HCT116 (cell line): ENCODE measurements around the gene ARIH2. TPM values are rescaled to one million over a fixed set of nuclear protein-coding genes. Genes with fewer than 3 reads are reported as not detected.

Experiments used
- ATAC-seq: fragments of 200-7000 bp; cut with Tn5 transposase; 2 replicates; pipeline ENCODE4 v1.9.1; 2020; ENCODE audit warnings: mild to moderate bottlenecking, moderate library complexity
- BruUV-seq: library from RNA; stranded (reverse); fragments of 400-500 nt; replicated peaks from 2 replicates; lab custom pipeline; 2021; lab: Mats Ljungman, UMichigan
- CTCF ChIA-PET: fragments of 300-600 bp; sonication (Branson Sonifier 250); formaldehyde crosslinking; loops from one replicate; lab custom pipeline; 2021; ENCODE audit warnings: antibody characterized with exemption; lab: Charles Lee
- POLR2A ChIA-PET: fragments of 300-600, 350-600 bp; sonication (Branson Sonifier 250); formaldehyde crosslinking; loops from one replicate; lab custom pipeline; 2021; ENCODE audit warnings: antibody characterized with exemption; lab: Charles Lee
- RAD21 ChIA-PET, 2 experiments: fragments of 300-600 bp; sonication (Branson Sonifier 250); formaldehyde crosslinking; loops; one replicate each; lab custom pipeline; 2023; ENCODE audit warnings: low total read pairs in 2 of 2; ENCODE audit not compliant: uncharacterized antibody in 2 of 2, unreplicated experiment in 2 of 2, low non-redundant PET in 1 of 2; lab: Charles Lee
- DNase-seq: peaks from one replicate; pipeline ENCODE4 v3.0.0-alpha.2; 2010; ENCODE audit warnings: low read depth, low spot score
- H2AFZ ChIP-seq: fragments of 200-600 bp; shearing (Covaris generic), sonication (generic); 2 replicates; pipeline ENCODE4 v1.6.1; 2017; ENCODE audit warnings: low read depth, mixed run types, mixed read lengths, antibody characterized with exemption, low read length; ENCODE audit not compliant: poor library complexity, severe bottlenecking
- H3K27ac ChIP-seq: 2 replicates; pipeline ENCODE4 v1.5.1; 2012; ENCODE audit warnings: low read depth, low read length
- H3K27me3 ChIP-seq: fragments of 200-600 bp; sonication (generic); 2 replicates; pipeline ENCODE4 v1.6.1; 2016; ENCODE audit warnings: mixed run types, low read length, mixed read lengths; ENCODE audit not compliant: insufficient read depth
- H3K36me3 ChIP-seq, 2 experiments: fragments of 200-500 bp in 1 of 2; fragments of 200-600 bp in 1 of 2; sonication (Bioruptor generic) in 1 of 2; sonication (generic) in 1 of 2; 2 replicates each; pipeline versions ENCODE4 v1.5.1 to v1.6.1; 2014 to 2016; ENCODE audit warnings: low read length in 2 of 2, inconsistent platforms in 1 of 2, mixed read lengths in 1 of 2, mixed run types in 1 of 2; ENCODE audit not compliant: insufficient read depth in 2 of 2, control insufficient read depth in 1 of 2
- H3K4me1 ChIP-seq, 2 experiments: fragments of 200-600 bp in 1 of 2; sonication (generic) in 1 of 2; 2 replicates each; pipeline versions ENCODE4 v1.5.1 to v1.6.1; 2012 to 2017; ENCODE audit warnings: low read length in 2 of 2, inconsistent platforms in 1 of 2, mild to moderate bottlenecking in 1 of 2, mixed read lengths in 1 of 2, mixed run types in 1 of 2, moderate library complexity in 1 of 2; ENCODE audit not compliant: insufficient read depth in 2 of 2, control insufficient read depth in 1 of 2
- H3K4me2 ChIP-seq: fragments of 200-600 bp; sonication (generic); 2 replicates; pipeline ENCODE4 v1.6.1; 2017; ENCODE audit warnings: mixed run types, low read length, mixed read lengths
- H3K4me3 ChIP-seq, 2 experiments: fragments of 200-600 bp in 1 of 2; sonication (generic) in 1 of 2; replicated peaks in 1 of 2; 2 replicates each; pipeline ENCODE4 v1.5.1; 2011 to 2016; ENCODE audit warnings: low read length in 2 of 2, control low read depth in 1 of 2, low read depth in 1 of 2, mild to moderate bottlenecking in 1 of 2, mixed read lengths in 1 of 2, mixed run types in 1 of 2
- H3K79me2 ChIP-seq: fragments of 200-600 bp; sonication (generic); 2 replicates; pipeline ENCODE4 v1.6.1; 2017; ENCODE audit warnings: mild to moderate bottlenecking, mixed run types, low read length, moderate library complexity, mixed read lengths; ENCODE audit not compliant: insufficient read depth
- H3K9ac ChIP-seq: fragments of 200-600 bp; sonication (generic); 2 replicates; pipeline ENCODE4 v1.6.1; 2016; ENCODE audit warnings: low read length, mixed read lengths
- H3K9me2 ChIP-seq: fragments of 200-600 bp; sonication (generic), shearing (Covaris generic); 2 replicates; pipeline ENCODE4 v1.6.1; 2017; ENCODE audit warnings: mixed run types, mild to moderate bottlenecking, moderate library complexity; ENCODE audit not compliant: insufficient read depth
- H3K9me3 ChIP-seq, 2 experiments: fragments of 200-500 bp in 1 of 2; fragments of 200-600 bp in 1 of 2; sonication (Bioruptor generic) in 1 of 2; sonication (generic) in 1 of 2; 2 replicates each; pipeline ENCODE4 v1.6.1; 2014 to 2017; ENCODE audit warnings: low read length in 2 of 2, mixed read lengths in 2 of 2, inconsistent platforms in 1 of 2, low read depth in 1 of 2, mild to moderate bottlenecking in 1 of 2, mixed run types in 1 of 2, moderate library complexity in 1 of 2; ENCODE audit not compliant: control insufficient read depth in 1 of 2, insufficient read depth in 1 of 2
- H4K20me1 ChIP-seq: fragments of 200-600 bp; sonication (generic), shearing (Covaris generic); 2 replicates; pipeline ENCODE4 v1.6.1; 2017; ENCODE audit warnings: mixed run types, mild to moderate bottlenecking, moderate library complexity; ENCODE audit not compliant: insufficient read depth
- CBX3 ChIP-seq: IDR thresholded peaks from 2 replicates; pipeline ENCODE4 v1.6.1; 2012; ENCODE audit warnings: low read depth
- CEBPB ChIP-seq: IDR thresholded peaks from 2 replicates; pipeline ENCODE4 v1.6.1; 2012; ENCODE audit warnings: low read depth
- CTCF ChIP-seq, 3 experiments: fragments of 200-600 bp in 1 of 3; sonication (generic) in 1 of 3; IDR thresholded peaks in 2 of 3; conservative IDR thresholded peaks in 1 of 3; 2 replicates each; pipeline ENCODE4 v1.5.1; 2012 to 2017; ENCODE audit warnings: low read depth in 2 of 3, low read length in 2 of 3, antibody characterized with exemption in 1 of 3, borderline replicate concordance in 1 of 3, control low read depth in 1 of 3, mild to moderate bottlenecking in 1 of 3, mixed read lengths in 1 of 3, mixed run types in 1 of 3, moderate library complexity in 1 of 3; ENCODE audit not compliant: insufficient read depth in 1 of 3
- EZH2phosphoT487 ChIP-seq: fragments of 200-600 bp; IDR thresholded peaks from 2 replicates; pipeline ENCODE4 v1.6.1; 2018; ENCODE audit warnings: antibody characterized with exemption, borderline replicate concordance
- FOSL1 ChIP-seq: IDR thresholded peaks from 2 replicates; pipeline ENCODE4 v1.6.1; 2012; ENCODE audit warnings: low read depth
- JUND ChIP-seq: IDR thresholded peaks from 2 replicates; pipeline ENCODE4 v1.6.1; 2012
- POLR2A ChIP-seq: IDR thresholded peaks from 2 replicates; pipeline ENCODE4 v1.7.0; 2011; ENCODE audit warnings: borderline replicate concordance; ENCODE audit not compliant: insufficient read depth, insufficient read length; ENCODE audit errors: extremely low read depth
- RAD21 ChIP-seq: IDR thresholded peaks from 2 replicates; pipeline ENCODE4 v1.6.1; 2012; ENCODE audit warnings: low read depth, mild to moderate bottlenecking
- SIN3A ChIP-seq: IDR thresholded peaks from 2 replicates; pipeline ENCODE4 v1.6.1; 2012; ENCODE audit warnings: low read depth
- SRF ChIP-seq: IDR thresholded peaks from 2 replicates; pipeline ENCODE4 v1.6.1; 2012; ENCODE audit warnings: low read depth
- TCF7L2 ChIP-seq: IDR thresholded peaks from 2 replicates; pipeline ENCODE4 v1.7.0; 2011; ENCODE audit warnings: borderline replicate concordance, inconsistent platforms; ENCODE audit not compliant: insufficient read depth, insufficient read length; ENCODE audit errors: extremely low read depth
- ZFX ChIP-seq: fragments of 450-650 bp; IDR thresholded peaks from 2 replicates; pipeline ENCODE4 v1.6.1; 2017
- ZNF274 ChIP-seq: fragments of 200-500 bp; sonication (Bioruptor generic); IDR thresholded peaks from 2 replicates; pipeline ENCODE4 v1.6.1; 2014; ENCODE audit warnings: mild to moderate bottlenecking, low read depth, low read length, inconsistent platforms
- intact Hi-C: fragments of 100-400 bp; cut with micrococcal nuclease; formaldehyde crosslinking; loops from 2 replicates; pipeline ENCODE4 v1.10.0; 2022
- total RNA-seq: library from RNA; stranded (reverse); gene quantifications from one replicate; pipeline ENCODE4 v1.2.1, GENCODE V29; 2021; ENCODE audit not compliant: unreplicated experiment

The ARIH2 gene
- total RNA-seq, 1 experiment from 2014 or later: 105 TPM

GRCh38 chr3:49009396-49009795 is 90.8 kb downstream of the ARIH2 start:
- Histone ChIP-seq H3K27ac (no peak overlapping the region), H3K27me3 (no peaks in the 10 kb centered on the region), H2AFZ (no peak overlapping the region), H3K4me2 (no peak overlapping the region), H4K20me1 (no peaks in the 10 kb centered on the region), H3K9me2 (no peaks in the 10 kb centered on the region), H3K4me1 (peaks cover 3 to 26% of the 10 kb centered on the region in 2 experiments; a peak in 3 of 4 replicates), H3K79me2 (peaks cover 66% of the 10 kb centered on the region), H3K4me3 (no peak overlapping the region), H3K9me3 (no peaks in the 10 kb centered on the region), H3K36me3 (peaks cover 7 to 20% of the 10 kb centered on the region in 2 experiments; a peak in 3 of 4 replicates), H3K9ac (no peak overlapping the region)
- CTCF ChIA-PET: interaction anchor here (3.2 kb wide), 1 partner anchor 12 kb away, joined by 27 read pairs; the partner anchor contains the start of gene NDUFAF3
- intact Hi-C loops: no loop called here
- DNase-seq (no peak), ATAC-seq (no peak)
- RAD21 ChIA-PET: no interaction called here
- no peak for TF ChIP-seq JUND
- TF ChIP-seq EZH2phosphoT487: no peak
- TF ChIP-seq TCF7L2: no peak
- no peak for TF ChIP-seq ZFX
- no peak for TF ChIP-seq CBX3
- TF ChIP-seq FOSL1: no peak
- TF ChIP-seq POLR2A: no peak
- no peak for TF ChIP-seq SRF
- no peak for TF ChIP-seq ZNF274
- TF ChIP-seq SIN3A: no peak
- TF ChIP-seq CTCF (IDR thresholded peaks at IDR 0.05 in 2 of 3, conservative IDR thresholded peaks at IDR 0.05 in 1 of 3; ENCODE audit: borderline replicate concordance in 1 of 3, insufficient read depth in 1 of 3, low read depth in 2 of 3, low read length in 2 of 3): no peak
- no peak for TF ChIP-seq CEBPB
- no peak for TF ChIP-seq RAD21
- POLR2A ChIA-PET: interaction anchor here (0.7 to 1.0 kb wide), 4 partner anchors 11 to 605 kb away, joined by 3 to 6 read pairs (median 4); partner anchors contain the start of genes IMPDH2 and NDUFAF3
- no TSS peak for BruUV-seq
